ENCODE measurements around the gene CLPTM1.
A peak's percentile ranks its signal among the peaks of the same experiment; 100 is the strongest.

Gene CLPTM1

DNA sequence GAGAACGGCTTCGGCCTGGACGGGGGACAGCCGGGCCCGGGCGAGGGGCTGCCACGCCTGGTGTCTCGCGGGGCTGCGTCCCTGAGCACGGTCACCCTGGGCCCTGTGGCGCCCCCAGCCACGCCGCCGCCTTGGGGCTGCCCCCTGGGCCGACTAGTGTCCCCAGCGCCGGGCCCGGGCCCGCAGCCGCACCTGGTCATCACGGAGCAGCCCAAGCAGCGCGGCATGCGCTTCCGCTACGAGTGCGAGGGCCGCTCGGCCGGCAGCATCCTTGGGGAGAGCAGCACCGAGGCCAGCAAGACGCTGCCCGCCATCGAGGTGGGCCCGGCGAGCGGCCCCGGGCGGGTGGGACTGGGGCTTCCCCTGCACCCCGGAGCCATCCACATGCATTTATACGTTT is 56.8 kb downstream of the CLPTM1 start:
- Histone ChIP-seq H3K9me2 (ENCODE audit: low read depth, low read length) (no peaks in the 10 kb centered on the region), H3K4me3 (ENCODE audit: low read depth, low read length, poor library complexity, severe bottlenecking) (no peak overlapping the region), H2AFZ (ENCODE audit: low read length) (no peak overlapping the region), H3K79me2 (ENCODE audit: insufficient read depth, low read length) (no peaks in the 10 kb centered on the region), H3K9me3 (ENCODE audit: low read length) (no peaks in the 10 kb centered on the region), H3F3A (ENCODE audit: insufficient read depth, low read length) (peaks cover 5% of the 10 kb centered on the region), H3K4me1 (ENCODE audit: insufficient read depth, low read length, severe bottlenecking) (peaks cover 54% of the 10 kb centered on the region), H3K4me2 (ENCODE audit: low read length) (no peak overlapping the region), H3K36me3 (ENCODE audit: insufficient read depth, low read length) (peaks cover 52% of the 10 kb centered on the region), H4K20me1 (ENCODE audit: insufficient read depth, low read length) (no peaks in the 10 kb centered on the region), H3K27me3 (ENCODE audit: insufficient read depth, low read length) (no peaks in the 10 kb centered on the region), H3K9ac (ENCODE audit: low read length) (no peak overlapping the region), H3K27ac (ENCODE audit: low read depth, low read length, poor library complexity, severe bottlenecking) (no peak overlapping the region)
- TF ChIP-seq EZH2 (IDR thresholded peaks at IDR 0.05; ENCODE audit: borderline replicate concordance, low read length), result no peak
- TF ChIP-seq, protein P1, sequence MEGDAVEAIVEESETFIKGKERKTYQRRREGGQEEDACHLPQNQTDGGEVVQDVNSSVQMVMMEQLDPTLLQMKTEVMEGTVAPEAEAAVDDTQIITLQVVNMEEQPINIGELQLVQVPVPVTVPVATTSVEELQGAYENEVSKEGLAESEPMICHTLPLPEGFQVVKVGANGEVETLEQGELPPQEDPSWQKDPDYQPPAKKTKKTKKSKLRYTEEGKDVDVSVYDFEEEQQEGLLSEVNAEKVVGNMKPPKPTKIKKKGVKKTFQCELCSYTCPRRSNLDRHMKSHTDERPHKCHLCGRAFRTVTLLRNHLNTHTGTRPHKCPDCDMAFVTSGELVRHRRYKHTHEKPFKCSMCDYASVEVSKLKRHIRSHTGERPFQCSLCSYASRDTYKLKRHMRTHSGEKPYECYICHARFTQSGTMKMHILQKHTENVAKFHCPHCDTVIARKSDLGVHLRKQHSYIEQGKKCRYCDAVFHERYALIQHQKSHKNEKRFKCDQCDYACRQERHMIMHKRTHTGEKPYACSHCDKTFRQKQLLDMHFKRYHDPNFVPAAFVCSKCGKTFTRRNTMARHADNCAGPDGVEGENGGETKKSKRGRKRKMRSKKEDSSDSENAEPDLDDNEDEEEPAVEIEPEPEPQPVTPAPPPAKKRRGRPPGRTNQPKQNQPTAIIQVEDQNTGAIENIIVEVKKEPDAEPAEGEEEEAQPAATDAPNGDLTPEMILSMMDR (IDR thresholded peaks at IDR 0.05; ENCODE audit: low read length), result no peak

DNA sequence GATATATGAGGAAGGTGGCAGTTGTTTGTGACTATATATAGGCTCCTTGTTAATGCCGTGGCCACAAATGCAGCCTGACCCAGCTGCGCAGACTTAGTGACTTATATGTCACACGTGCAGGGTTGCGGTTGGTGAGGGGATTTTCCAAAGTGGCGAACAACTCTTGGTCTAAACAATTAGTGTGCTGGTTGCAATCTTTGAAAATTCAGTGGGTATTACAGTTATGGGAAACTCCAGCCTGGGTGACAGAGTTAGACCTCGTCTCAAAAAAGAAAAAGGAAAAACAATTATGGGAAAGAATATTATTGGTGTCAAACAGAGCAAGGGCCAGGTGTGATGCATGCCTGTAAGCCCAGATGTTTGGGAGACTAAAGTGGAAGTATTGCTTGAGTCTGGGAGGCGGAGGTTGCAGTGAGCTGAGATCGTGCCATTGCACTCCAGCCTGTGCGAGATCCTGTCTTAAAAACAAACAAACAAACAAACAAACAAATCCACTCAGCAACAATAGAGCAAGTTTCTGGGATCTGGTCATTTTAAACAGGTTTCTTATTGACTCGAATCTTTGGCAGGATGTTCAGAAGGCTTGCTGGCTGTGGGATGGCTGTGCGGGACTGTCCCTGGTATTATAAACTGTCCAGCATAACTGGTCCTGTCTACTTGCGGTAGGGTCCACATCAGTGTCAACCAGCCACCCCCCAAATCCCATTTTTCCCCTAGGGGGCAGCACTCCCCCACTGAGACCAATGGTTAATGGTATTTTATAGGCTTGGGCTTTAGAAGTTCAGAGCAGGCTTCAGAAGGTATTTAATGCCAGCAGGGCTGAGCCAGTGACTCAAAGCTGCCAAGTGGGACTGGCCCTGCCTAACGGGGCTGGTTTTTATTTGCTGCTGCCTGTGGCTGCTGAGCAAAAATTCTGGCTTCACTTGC is 61.5 kb downstream of the CLPTM1 start:
- Histone ChIP-seq H3F3A (ENCODE audit: insufficient read depth, low read length) (peaks cover 11% of the 10 kb centered on the region), H3K27ac (ENCODE audit: low read depth, low read length, poor library complexity, severe bottlenecking) (peak overlapping the region; percentile 100), H3K4me1 (ENCODE audit: insufficient read depth, low read length, severe bottlenecking) (peaks cover 37% of the 10 kb centered on the region), H3K4me3 (ENCODE audit: low read depth, low read length, poor library complexity, severe bottlenecking) (peak overlapping the region; percentile 43), H4K20me1 (ENCODE audit: insufficient read depth, low read length) (no peaks in the 10 kb centered on the region), H3K4me2 (ENCODE audit: low read length) (peak overlapping the region; percentile 75), H3K27me3 (ENCODE audit: insufficient read depth, low read length) (no peaks in the 10 kb centered on the region), H3K9ac (ENCODE audit: low read length) (peak overlapping the region; percentile 76), H3K36me3 (ENCODE audit: insufficient read depth, low read length) (peaks cover 49% of the 10 kb centered on the region), H3K9me3 (ENCODE audit: low read length) (no peaks in the 10 kb centered on the region), H3K9me2 (ENCODE audit: low read depth, low read length) (no peaks in the 10 kb centered on the region), H3K79me2 (ENCODE audit: insufficient read depth, low read length) (no peaks in the 10 kb centered on the region), H2AFZ (ENCODE audit: low read length) (no peak overlapping the region)
- TF ChIP-seq EZH2 (IDR thresholded peaks at IDR 0.05; ENCODE audit: borderline replicate concordance, low read length), result no peak
- TF ChIP-seq, protein P1 (IDR thresholded peaks at IDR 0.05; ENCODE audit: low read length), result peak; percentile 86

DNA sequence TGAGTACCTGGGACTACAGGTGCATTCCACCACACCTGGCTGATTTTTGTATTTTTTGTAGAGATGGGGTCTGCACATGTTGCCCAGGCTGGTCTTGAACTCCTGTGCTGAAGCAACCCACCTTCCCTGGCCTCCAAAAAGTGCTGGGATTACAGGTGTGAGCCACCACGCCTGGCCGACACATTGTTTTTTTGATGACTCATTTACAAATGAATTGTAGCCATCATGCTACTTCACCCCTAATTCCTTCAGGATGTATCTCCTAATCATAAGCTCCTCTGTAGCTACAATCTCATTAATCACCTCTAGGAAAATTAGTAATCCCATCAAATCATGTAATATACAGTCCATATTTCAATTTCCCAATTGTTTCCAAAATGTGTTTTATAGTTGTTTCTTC is 64.0 kb downstream of the CLPTM1 start:
- H3K4me3 ChIP-seq (ENCODE audit: low read depth, low read length, poor library complexity, severe bottlenecking), result no peak overlapping the region
- H3K4me2 ChIP-seq (ENCODE audit: low read length), result no peak overlapping the region
- no peaks in the 10 kb centered on the region for H3K79me2 ChIP-seq (ENCODE audit: insufficient read depth, low read length)
- no peaks in the 10 kb centered on the region for H3K9me3 ChIP-seq (ENCODE audit: low read length)
- H3K36me3 ChIP-seq (ENCODE audit: insufficient read depth, low read length), result peaks cover 39% of the 10 kb centered on the region
- no peaks in the 10 kb centered on the region for H4K20me1 ChIP-seq (ENCODE audit: insufficient read depth, low read length)
- no peaks in the 10 kb centered on the region for H3K9me2 ChIP-seq (ENCODE audit: low read depth, low read length)
- H3K4me1 ChIP-seq (ENCODE audit: insufficient read depth, low read length, severe bottlenecking), result peaks cover 37% of the 10 kb centered on the region
- TF ChIP-seq, protein P1 (IDR thresholded peaks at IDR 0.05; ENCODE audit: low read length), result no peak
- TF ChIP-seq EZH2 (IDR thresholded peaks at IDR 0.05; ENCODE audit: borderline replicate concordance, low read length), result no peak
- no peak overlapping the region for H3K9ac ChIP-seq (ENCODE audit: low read length)
- peak overlapping the region; percentile 100 for H3K27ac ChIP-seq (ENCODE audit: low read depth, low read length, poor library complexity, severe bottlenecking)
- H3F3A ChIP-seq (ENCODE audit: insufficient read depth, low read length), result peaks cover 11% of the 10 kb centered on the region
- no peaks in the 10 kb centered on the region for H3K27me3 ChIP-seq (ENCODE audit: insufficient read depth, low read length)
- H2AFZ ChIP-seq (ENCODE audit: low read length), result no peak overlapping the region

Measured in OCI-LY1 (cell line).